ENCODE data around the gene SLC4A1. TPM values are rescaled to one million over a fixed set of nuclear protein-coding genes. Genes with fewer than 3 reads are reported as not detected.

SLC4A1 gene
- total RNA-seq, 4 donors from 2014 or later: 0.21 TPM; not detected in 3

DNA sequence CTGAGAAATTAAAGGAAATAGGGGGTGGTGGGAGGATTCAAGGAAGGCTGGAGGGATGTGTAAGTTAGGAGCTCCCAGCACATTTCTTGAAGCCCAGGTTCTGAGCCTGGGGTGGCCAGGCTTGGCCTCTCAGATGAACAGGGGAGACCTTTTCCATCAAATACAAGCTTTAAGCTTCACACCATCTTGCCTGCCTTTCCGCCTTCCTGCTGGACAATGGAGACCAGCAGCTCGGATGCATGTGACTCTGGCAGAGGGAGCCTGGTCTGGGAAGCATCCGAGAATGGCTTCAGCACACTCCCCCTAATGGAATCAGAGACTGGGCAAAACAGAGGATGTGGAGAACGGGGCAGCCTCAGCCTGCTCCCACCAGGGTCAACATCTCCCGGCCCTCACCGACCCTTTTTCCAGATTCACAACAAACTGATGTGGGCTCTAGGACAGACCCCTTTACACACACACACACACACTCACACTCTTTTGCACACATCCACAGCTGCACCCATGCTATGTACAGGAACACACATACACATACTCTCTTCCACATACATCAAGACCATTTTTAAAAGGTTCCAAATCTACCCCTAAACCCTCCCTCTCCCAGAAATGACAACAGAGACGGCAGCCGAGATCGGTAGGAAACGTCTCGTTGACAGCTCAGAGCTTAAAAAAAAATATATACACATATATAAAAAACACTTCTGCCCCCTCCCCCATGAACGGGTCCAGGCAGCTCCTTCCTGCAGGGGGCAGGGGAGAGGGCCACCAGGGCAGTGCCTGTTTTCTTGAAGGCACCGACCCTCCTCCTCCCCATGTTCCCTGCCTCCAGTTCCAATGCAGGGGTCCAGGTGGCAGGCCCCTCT is 61.7 kb downstream of the SLC4A1 start:
- Histone ChIP-seq H3K9me3 (no peaks in the 10 kb centered on the region), H3K27me3 (no peaks in the 10 kb centered on the region), H3K27ac (peak overlapping the region in 1 of 4 donors; percentile 39), H3K4me3 (no peak overlapping the region), H3K36me3 (peaks cover 2 to 46% (median 11%) of the 10 kb centered on the region in 3 donors), H3K4me1 (peaks cover 0 to 47% (median 13%) of the 10 kb centered on the region in 4 donors)
- 41 to 45% methylated on average over 13 of the region's 13 CpGs for WGBS, 2 donors
- TF ChIP-seq POLR2A (IDR thresholded peaks at IDR 0.05) (no peak), EP300 (IDR thresholded peaks at IDR 0.05) (no peak)
- DNase-seq (ENCODE audit: low spot score in 2 of 2): no peak

DNA sequence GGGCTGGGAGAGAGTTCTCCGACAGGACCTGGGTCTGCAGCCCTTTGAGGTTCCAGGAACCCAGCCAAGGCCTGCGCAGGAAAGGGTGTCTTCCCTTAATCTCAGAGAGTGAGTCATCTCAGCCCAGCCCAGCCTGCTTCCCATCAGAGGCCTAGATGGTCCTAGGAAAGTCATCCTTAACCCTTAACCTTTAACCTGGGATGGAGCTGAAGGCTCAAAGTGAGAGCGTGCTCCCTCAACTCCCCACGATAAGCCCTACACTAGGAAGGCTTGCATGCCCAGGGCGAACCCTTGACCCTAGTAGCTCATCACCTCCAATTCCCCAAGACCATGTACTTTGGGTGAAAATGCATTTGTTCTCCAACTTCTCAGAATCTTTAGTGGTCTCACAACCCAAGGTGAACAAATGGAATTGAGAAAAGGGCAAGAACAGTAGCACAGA is 63.5 kb downstream of the SLC4A1 start:
- 52 to 64% methylated on average over 5 of the region's 5 CpGs for WGBS, 2 donors
- Histone ChIP-seq H3K27ac (peak overlapping the region in 2 of 4 donors; percentile 19 to 99), H3K4me3 (no peak overlapping the region), H3K9me3 (no peaks in the 10 kb centered on the region), H3K4me1 (peaks cover 0 to 41% (median 4%) of the 10 kb centered on the region in 4 donors), H3K36me3 (peaks cover 2 to 31% (median 11%) of the 10 kb centered on the region in 3 donors), H3K27me3 (no peaks in the 10 kb centered on the region)
- no peak for DNase-seq (ENCODE audit: low spot score in 2 of 2)
- no peak for TF ChIP-seq CTCF (IDR thresholded peaks at IDR 0.05)
- TF ChIP-seq POLR2A (IDR thresholded peaks at IDR 0.05): no peak
- no peak for TF ChIP-seq EP300 (IDR thresholded peaks at IDR 0.05)

- Histone ChIP-seq H3K4me3 (no peak overlapping the region), H3K36me3 (peaks cover 0 to 26% (median 11%) of the 10 kb centered on the region in 3 donors), H3K9me3 (no peaks in the 10 kb centered on the region), H3K27me3 (no peaks in the 10 kb centered on the region), H3K4me1 (peaks cover 0 to 41% (median 4%) of the 10 kb centered on the region in 4 donors), H3K27ac (peak overlapping the region in 3 of 4 donors; percentile 46 to 99 (median 72))
- TF ChIP-seq CTCF (IDR thresholded peaks at IDR 0.05): peak; percentile 39 to 67 (median 62)
- no peak for TF ChIP-seq POLR2A (IDR thresholded peaks at IDR 0.05)
- TF ChIP-seq EP300 (IDR thresholded peaks at IDR 0.05): no peak
- DNase-seq (ENCODE audit: low spot score in 2 of 2): peak in 1 of 2 donors; percentile 39
- WGBS, 2 donors: 54 to 56% methylated on average over 9 of the region's 9 CpGs
Observed at GRCh38 chr17:44203731-44204440, 64.0 kb downstream of the SLC4A1 start.

DNA sequence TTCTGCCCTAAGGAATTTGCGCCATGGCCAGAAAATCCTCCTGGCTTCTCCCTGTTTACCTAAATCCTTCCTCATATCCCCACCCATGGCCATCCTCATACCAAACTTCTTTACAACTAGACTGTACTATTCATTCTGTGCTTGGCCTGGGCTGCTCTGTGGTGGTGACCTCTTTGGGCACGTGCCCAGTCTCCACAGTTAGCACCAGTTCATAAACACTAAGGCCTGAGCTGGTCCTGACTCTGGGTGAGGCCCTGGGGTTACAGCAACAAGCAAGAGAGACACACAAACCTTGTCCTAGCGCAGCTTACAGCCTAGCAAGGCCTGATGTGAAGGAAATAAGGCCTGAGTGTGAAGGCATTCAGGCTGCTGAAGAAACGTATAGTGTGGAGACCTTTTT is 65.2 kb downstream of the SLC4A1 start:
- Histone ChIP-seq H3K27me3 (no peaks in the 10 kb centered on the region), H3K4me3 (no peak overlapping the region), H3K27ac (peak overlapping the region in 3 of 4 donors; percentile 46 to 99 (median 72)), H3K9me3 (no peaks in the 10 kb centered on the region), H3K4me1 (peaks cover 0 to 50% (median 11%) of the 10 kb centered on the region in 4 donors), H3K36me3 (peaks cover 0 to 14% (median 4%) of the 10 kb centered on the region in 3 donors)
- WGBS, 2 donors: 46 to 54% methylated on average over 4 of the region's 4 CpGs
- DNase-seq (ENCODE audit: low spot score in 2 of 2): peak; percentile 34 to 41
- peak; percentile 40 to 42 for TF ChIP-seq EP300 (IDR thresholded peaks at IDR 0.05)
- TF ChIP-seq POLR2A (IDR thresholded peaks at IDR 0.05): no peak

GRCh38 chr17:44200478-44201155 is 67.3 kb downstream of the SLC4A1 start:
- no peak for TF ChIP-seq EP300 (IDR thresholded peaks at IDR 0.05)
- TF ChIP-seq CTCF (IDR thresholded peaks at IDR 0.05): no peak
- TF ChIP-seq POLR2A (IDR thresholded peaks at IDR 0.05): no peak
- Histone ChIP-seq H3K9me3 (no peaks in the 10 kb centered on the region), H3K27me3 (no peaks in the 10 kb centered on the region), H3K4me1 (peaks cover 0 to 59% (median 13%) of the 10 kb centered on the region in 4 donors), H3K27ac (peak overlapping the region; percentile 95 to 99 (median 98)), H3K36me3 (peaks cover 0 to 19% (median 0%) of the 10 kb centered on the region in 3 donors), H3K4me3 (peak overlapping the region; percentile 68 to 96 (median 88))
- DNase-seq (ENCODE audit: low spot score in 2 of 2): no peak
- 6 to 12% methylated on average over 17 to 34 of the region's 36 CpGs for WGBS, 2 donors
